Omental fat pad (tissue), 4 donors: ENCODE measurements around the gene TSHR. TPM values are rescaled to one million over a fixed set of nuclear protein-coding genes. Genes with fewer than 3 reads are reported as not detected.

Experiments
- ATAC-seq: fragments of 150-250 bp; one replicate; pipeline ENCODE4 v1.9.1; 2016; ENCODE audit warnings: mild to moderate bottlenecking, moderate library complexity; ENCODE audit not compliant: low FRiP score
- DNase-seq: peaks from one replicate; pipeline ENCODE4 v3.0.0-alpha.2; 2019; ENCODE audit warnings: low spot score
- CTCF ChIP-seq, 3 donors: fragments of 450-650 bp; IDR thresholded peaks; one replicate each; pipeline ENCODE4 v1.5.1; 2016 to 2017; ENCODE audit warnings: antibody characterized with exemption in 3 of 3, mild to moderate bottlenecking in 3 of 3, moderate library complexity in 2 of 3
- total RNA-seq, 4 donors: library from RNA; depleted of rRNA; stranded (reverse); fragments of >200 nt; gene quantifications; one replicate each; pipeline ENCODE4 v1.1.0, GENCODE V29; 2016

The TSHR gene
- total RNA-seq, 4 donors from 2014 or later = 0.36 to 0.79 (median 0.74) TPM; not detected in 1

- ATAC-seq (no peak), DNase-seq (no peak)
- TF ChIP-seq CTCF (IDR thresholded peaks at IDR 0.05) = no peak
These were observed 183.0 kb downstream of the TSHR start for GRCh38 chr14:81138429-81138828.

GRCh38 chr14:81141426-81141825, 186.0 kb downstream of the TSHR start:
- ATAC-seq (no peak), DNase-seq (no peak)
- no peak for TF ChIP-seq CTCF (IDR thresholded peaks at IDR 0.05)

GRCh38 chr14:81143793-81144192, 188.4 kb downstream of the TSHR start:
- DNase-seq (no peak), ATAC-seq (no peak)
- no peak for TF ChIP-seq CTCF (IDR thresholded peaks at IDR 0.05)

- ATAC-seq (no peak), DNase-seq (no peak)
- no peak for TF ChIP-seq CTCF (IDR thresholded peaks at IDR 0.05)
These were observed 189.6 kb downstream of the TSHR start for GRCh38 chr14:81144824-81145603.

- DNase-seq (no peak), ATAC-seq (no peak)
- TF ChIP-seq CTCF (IDR thresholded peaks at IDR 0.05) = no peak
These were observed 191.9 kb downstream of the TSHR start for GRCh38 chr14:81147140-81147897.

GRCh38 chr14:81148635-81149034, 193.2 kb downstream of the TSHR start:
- ATAC-seq (no peak), DNase-seq (no peak)
- TF ChIP-seq CTCF (IDR thresholded peaks at IDR 0.05) = no peak
